ENCODE data around the gene ADCY10.

- TF ChIP-seq CTCF (IDR thresholded peaks at IDR 0.05; ENCODE audit: low read length) (no peak), EZH2 (IDR thresholded peaks at IDR 0.05; ENCODE audit: borderline replicate concordance, low read length) (no peak)
Observed at GRCh38 chr1:167790117-167790516, 123.8 kb downstream of the ADCY10 start.

Measured in OCI-LY1 (cell line).